Sigmoid colon (tissue), 4 donors: ENCODE results near the gene CD27.

Experiments
- CTCF ChIP-seq, 4 experiments: fragments of 450-650 bp in 3 of 4; fragments of 200-600 bp in 1 of 4; IDR thresholded peaks; one replicate each; pipeline ENCODE4 v1.5.1; 2016 to 2019; ENCODE audit warnings: antibody characterized with exemption in 4 of 4, mild to moderate bottlenecking in 3 of 4, moderate library complexity in 2 of 4
- EP300 ChIP-seq, 4 donors: sonication (generic); formaldehyde crosslinking; IDR thresholded peaks; one replicate each; pipeline ENCODE4 v1.6.1; 2017; ENCODE audit warnings: antibody characterized with exemption in 4 of 4
- POLR2A ChIP-seq, 2 donors: fragments of 450-650 bp; IDR thresholded peaks; one replicate each; pipeline ENCODE4 v1.6.1; 2016; ENCODE audit warnings: antibody characterized with exemption in 2 of 2, mild to moderate bottlenecking in 2 of 2, moderate library complexity in 2 of 2

GRCh38 chr12:6430124-6430989 is 14.4 kb upstream of the CD27 start:
- TF ChIP-seq CTCF (IDR thresholded peaks at IDR 0.05) = no peak
- TF ChIP-seq POLR2A (IDR thresholded peaks at IDR 0.05) = no peak
- peak in 1 of 4 donors; percentile 58 for TF ChIP-seq EP300 (IDR thresholded peaks at IDR 0.05)
